ENCODE data around the gene SMARCB1. TPM values are rescaled to one million over a fixed set of nuclear protein-coding genes. Genes with fewer than 3 reads are reported as not detected.

SMARCB1 gene
- total RNA-seq, 1 experiment from 2014 or later, result 80.2 TPM

- no peak overlapping the region for H3K4me3 ChIP-seq
- H3K4me1 ChIP-seq (replicated peaks; ENCODE audit: insufficient read depth), result 0 out of 2 replicates have a peak, but pooled peaks cover 7% of the 10 kb centered on the region
- DNase-seq, result no peak
- no peak overlapping the region for H3K27ac ChIP-seq
- no peaks in the 10 kb centered on the region; the same call in 1 of the 2 replicates for H3F3A ChIP-seq (ENCODE audit: insufficient read depth, low read depth)
- no peak overlapping the region for H2AFZ ChIP-seq
- no peaks in the 10 kb centered on the region for H3K36me3 ChIP-seq (ENCODE audit: low read depth)
- no peaks in the 10 kb centered on the region for H3K27me3 ChIP-seq (ENCODE audit: insufficient read depth, low read depth)
- H4K20me1 ChIP-seq (ENCODE audit: insufficient read depth), result no peaks in the 10 kb centered on the region
- no peaks in the 10 kb centered on the region for H3K79me2 ChIP-seq (ENCODE audit: low read depth)
- H3K9me2 ChIP-seq (ENCODE audit: insufficient read depth), result no peaks in the 10 kb centered on the region
- no peak overlapping the region for H3K4me2 ChIP-seq
- intact Hi-C loops (cut with micrococcal nuclease; ENCODE audit: unreplicated experiment), result loop anchor here (5.0 kb wide), 1 partner anchor 305 kb away; no protein-coding TSS in a partner anchor
- ChIA-PET POLR2A (ENCODE audit: unreplicated experiment) (no interaction called here), CTCF (no interaction called here)
- TF ChIP-seq, protein P1, sequence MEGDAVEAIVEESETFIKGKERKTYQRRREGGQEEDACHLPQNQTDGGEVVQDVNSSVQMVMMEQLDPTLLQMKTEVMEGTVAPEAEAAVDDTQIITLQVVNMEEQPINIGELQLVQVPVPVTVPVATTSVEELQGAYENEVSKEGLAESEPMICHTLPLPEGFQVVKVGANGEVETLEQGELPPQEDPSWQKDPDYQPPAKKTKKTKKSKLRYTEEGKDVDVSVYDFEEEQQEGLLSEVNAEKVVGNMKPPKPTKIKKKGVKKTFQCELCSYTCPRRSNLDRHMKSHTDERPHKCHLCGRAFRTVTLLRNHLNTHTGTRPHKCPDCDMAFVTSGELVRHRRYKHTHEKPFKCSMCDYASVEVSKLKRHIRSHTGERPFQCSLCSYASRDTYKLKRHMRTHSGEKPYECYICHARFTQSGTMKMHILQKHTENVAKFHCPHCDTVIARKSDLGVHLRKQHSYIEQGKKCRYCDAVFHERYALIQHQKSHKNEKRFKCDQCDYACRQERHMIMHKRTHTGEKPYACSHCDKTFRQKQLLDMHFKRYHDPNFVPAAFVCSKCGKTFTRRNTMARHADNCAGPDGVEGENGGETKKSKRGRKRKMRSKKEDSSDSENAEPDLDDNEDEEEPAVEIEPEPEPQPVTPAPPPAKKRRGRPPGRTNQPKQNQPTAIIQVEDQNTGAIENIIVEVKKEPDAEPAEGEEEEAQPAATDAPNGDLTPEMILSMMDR (conservative IDR thresholded peaks at IDR 0.05), result no peak
- TF ChIP-seq EZH2 (IDR thresholded peaks at IDR 0.05; ENCODE audit: low read depth), result no peak
- no TSS peak for BruUV-seq (replicated peaks)
- no peaks in the 10 kb centered on the region for H3K9me3 ChIP-seq (ENCODE audit: insufficient read depth, low read depth)
These were observed 60.6 kb downstream of the SMARCB1 start for GRCh38 chr22:23847310-23847920.

DNA sequence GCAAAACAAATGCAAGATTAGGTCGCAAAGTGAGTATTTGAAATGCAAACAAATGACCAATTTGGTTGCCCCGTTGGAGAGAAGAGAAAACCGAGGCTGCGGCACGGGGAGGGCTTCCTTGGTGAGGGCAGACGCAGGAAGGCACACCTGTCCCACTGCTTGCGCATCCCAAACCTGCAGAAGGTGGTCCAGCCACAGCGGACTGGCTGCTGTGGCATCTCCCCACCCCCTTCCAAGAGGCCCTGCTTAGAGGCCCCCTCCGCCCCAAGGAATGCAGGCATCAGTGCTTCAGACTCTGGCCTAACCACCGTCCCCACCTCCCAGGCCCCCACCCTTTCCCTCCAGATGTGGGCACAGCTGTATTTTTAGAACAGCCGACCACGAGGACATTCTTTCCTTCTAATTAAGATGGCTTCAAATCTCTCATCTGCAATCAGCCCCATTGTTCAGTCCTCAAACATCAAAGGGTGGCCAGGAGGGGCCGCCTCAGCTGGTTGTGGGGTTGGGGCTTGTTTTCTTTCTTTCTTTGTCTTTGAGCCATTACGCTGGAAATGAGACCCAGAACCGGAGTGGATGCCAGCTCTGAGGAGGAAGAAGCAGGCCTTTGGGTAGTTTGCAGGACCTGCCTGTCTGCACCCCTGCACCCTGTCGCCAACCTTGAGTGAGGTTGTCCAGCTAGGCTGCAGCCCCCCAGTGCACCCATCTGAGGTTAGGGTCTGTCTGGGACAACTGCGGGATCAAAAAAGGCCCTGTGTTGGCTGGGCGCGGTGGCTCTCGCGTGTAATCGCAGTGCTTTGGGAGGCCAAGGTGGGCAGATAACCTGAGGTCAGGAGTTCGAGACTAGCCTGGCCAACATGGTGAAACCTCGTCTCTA, 61.5 kb downstream of the SMARCB1 start:
- ChIA-PET POLR2A (ENCODE audit: unreplicated experiment) (no interaction called here), CTCF (no interaction called here)
- no peak overlapping the region for H3K4me3 ChIP-seq
- TF ChIP-seq, protein P1 (conservative IDR thresholded peaks at IDR 0.05), result no peak
- no peak for TF ChIP-seq EZH2 (IDR thresholded peaks at IDR 0.05; ENCODE audit: low read depth)
- no peaks in the 10 kb centered on the region for H3K27me3 ChIP-seq (ENCODE audit: insufficient read depth, low read depth)
- no peaks in the 10 kb centered on the region for H3K79me2 ChIP-seq (ENCODE audit: low read depth)
- intact Hi-C loops (cut with micrococcal nuclease; ENCODE audit: unreplicated experiment), result loop anchor here (5.0 kb wide), 1 partner anchor 306 kb away; no protein-coding TSS in a partner anchor
- DNase-seq, result no peak
- H4K20me1 ChIP-seq (ENCODE audit: insufficient read depth), result no peaks in the 10 kb centered on the region
- H3K36me3 ChIP-seq (ENCODE audit: low read depth), result no peaks in the 10 kb centered on the region
- no peak overlapping the region for H3K4me2 ChIP-seq
- H2AFZ ChIP-seq, result no peak overlapping the region
- no peaks in the 10 kb centered on the region for H3K9me2 ChIP-seq (ENCODE audit: insufficient read depth)
- peaks cover 4% of the 10 kb centered on the region; the same call in 1 of the 2 replicates for H3F3A ChIP-seq (ENCODE audit: insufficient read depth, low read depth)
- no peak overlapping the region for H3K27ac ChIP-seq
- no TSS peak for BruUV-seq (replicated peaks)
- H3K9me3 ChIP-seq (ENCODE audit: insufficient read depth, low read depth), result no peaks in the 10 kb centered on the region
- H3K4me1 ChIP-seq (replicated peaks; ENCODE audit: insufficient read depth), result peaks cover 10% of the 10 kb centered on the region; the same call in 1 of the 2 replicates
